CD4-positive, alpha-beta T cell treated with Interleukin-4 for 1 hour (primary cell): Measurements from ENCODE around the gene LIPG.
"Not testable (repeated sequence)": the region's sequence is repeated elsewhere in the genome, so short reads cannot be mapped to it uniquely, and the experiment has no call there.

Experiments
- DNase-seq, 2 donors: peaks; one replicate each; pipeline ENCODE4 v3.0.0-alpha.2; 2020 to 2022

LIPG gene

DNA sequence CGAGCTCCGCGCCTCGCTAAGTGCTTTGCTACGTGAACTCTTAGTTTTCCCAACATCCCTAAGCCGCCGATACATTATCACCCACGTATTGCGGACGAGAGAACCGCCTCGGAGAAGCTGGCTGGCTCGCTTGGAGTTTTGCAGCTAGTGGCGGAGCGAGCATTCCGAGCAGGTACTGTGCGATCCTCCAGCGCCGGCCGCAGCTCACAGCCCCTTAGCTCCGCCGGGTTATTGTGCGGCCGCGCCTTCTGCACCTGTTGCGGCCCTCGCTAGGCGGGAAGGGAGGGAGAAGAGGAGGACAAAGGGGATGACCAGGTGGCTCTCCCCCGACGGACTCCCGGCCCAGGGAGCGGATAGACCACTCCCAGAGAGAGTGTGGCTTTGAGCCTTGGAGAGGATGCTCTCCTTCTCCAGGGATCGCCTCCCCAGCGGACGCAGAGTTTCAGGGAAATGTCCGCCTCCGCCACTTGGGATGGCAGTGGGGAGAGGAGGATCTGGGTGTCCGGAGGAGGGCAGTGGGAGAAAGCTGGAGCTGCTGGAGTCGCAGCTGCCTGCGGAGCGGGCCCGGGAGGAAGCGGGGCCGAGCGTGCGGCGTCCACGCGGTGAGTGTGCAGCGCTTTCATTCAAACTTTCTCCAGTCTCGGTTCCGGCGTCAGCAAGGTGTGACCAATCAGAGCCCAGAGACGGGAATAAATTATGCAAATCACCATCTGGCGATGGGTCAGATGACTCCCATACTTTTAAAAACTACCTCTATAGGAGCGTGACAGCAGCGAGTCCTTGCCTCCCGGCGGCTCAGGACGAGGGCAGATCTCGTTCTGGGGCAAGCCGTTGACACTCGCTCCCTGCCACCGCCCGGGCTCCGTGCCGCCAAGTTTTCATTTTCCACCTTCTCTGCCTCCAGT lies at the start of gene LIPG:
Gene LIPG (plus strand): TSS at position 769 of the 905 bp plus-strand sequence. CDS start 252 bp downstream, outside the sequence.
- DNase-seq = peak; percentile 21 to 38

GRCh38 chr18:49512876-49513275 lies 49.0 kb upstream of the LIPG start:
- not testable (repeated sequence) for DNase-seq

DNA sequence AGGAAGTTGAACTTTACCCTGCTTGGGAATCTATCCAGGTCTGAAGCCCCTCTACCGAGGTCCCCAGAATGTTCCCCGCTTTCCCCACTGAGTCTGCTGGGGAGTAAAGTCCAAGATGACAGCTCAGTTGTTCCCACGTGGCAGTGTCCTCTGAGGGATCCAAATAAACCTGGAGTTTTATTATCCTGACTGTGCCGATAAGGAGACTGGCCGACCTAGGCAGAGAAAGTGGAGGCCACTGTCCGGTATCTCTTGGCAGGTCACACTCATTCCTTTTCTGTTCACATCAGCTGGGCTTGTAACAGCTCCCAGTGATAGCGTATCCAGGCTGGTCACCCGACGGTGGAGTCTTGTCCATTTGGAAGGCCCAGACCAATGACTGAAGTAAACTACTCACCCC lies 47.3 kb upstream of the LIPG start:
- no peak for DNase-seq

DNA sequence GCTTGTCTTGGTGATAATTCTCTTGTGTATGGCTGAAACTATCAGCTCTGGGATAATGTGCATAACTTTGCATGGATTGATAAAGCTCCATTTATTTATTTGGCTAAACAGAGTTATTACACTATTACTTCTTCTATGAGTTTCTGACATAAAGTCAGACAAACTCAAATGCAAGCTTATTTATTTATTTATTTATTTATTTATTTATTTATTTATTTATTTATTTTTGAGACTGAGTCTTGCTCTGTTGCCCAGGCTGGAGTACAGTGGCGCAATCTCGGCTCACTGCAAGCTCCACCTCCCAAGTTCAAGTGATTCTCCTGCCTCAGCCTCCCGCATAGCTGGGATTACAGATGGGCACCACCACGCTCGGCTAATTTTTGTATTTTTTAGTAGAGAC lies 46.9 kb upstream of the LIPG start:
- not testable (repeated sequence) for DNase-seq

- no peak for DNase-seq
Observed at GRCh38 chr18:49515516-49515915, 46.3 kb upstream of the LIPG start.

- DNase-seq = no peak
Observed at GRCh38 chr18:49517483-49517882, 44.4 kb upstream of the LIPG start.

DNA sequence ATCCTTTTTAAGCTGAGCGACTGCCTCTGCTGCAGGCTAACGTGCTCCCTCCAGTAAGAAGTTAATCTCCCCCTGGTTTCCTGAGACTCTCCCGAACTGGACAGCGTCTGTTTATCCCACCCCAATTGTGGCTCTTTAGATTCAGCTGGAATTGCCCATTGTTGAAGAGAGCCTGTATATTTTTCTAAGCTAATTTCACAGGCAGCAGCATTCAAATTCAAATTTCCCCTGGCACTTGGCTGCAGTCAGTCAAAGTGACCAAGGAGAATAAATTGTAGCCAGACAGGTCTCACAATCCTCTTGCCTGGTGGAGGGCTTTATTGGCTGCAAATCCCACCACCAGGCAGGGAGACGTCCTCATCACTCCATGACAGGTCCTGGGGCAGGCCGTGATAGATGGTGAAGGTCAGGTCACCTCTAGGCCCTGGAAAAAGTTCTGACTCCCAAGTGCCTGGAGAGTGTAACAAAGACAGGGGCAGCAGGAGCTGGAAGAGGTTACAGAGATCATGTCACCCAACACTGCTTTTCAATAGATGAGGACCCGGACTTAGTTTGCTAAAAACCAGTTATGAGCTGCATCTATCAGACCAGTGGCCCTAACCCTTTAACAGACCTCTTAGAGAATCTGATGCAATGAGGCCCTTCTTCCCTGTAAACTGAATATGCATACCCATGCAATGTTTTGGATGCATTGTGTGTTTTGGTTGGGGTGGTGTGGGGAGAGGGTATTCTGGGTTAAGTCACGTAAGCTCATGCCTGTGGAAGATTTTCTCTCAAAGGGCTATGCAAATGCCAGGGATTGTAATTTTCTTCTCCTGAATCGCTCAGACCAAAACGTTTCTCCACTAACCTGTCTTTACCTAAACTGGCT lies 42.5 kb upstream of the LIPG start:
- DNase-seq = no peak

DNA sequence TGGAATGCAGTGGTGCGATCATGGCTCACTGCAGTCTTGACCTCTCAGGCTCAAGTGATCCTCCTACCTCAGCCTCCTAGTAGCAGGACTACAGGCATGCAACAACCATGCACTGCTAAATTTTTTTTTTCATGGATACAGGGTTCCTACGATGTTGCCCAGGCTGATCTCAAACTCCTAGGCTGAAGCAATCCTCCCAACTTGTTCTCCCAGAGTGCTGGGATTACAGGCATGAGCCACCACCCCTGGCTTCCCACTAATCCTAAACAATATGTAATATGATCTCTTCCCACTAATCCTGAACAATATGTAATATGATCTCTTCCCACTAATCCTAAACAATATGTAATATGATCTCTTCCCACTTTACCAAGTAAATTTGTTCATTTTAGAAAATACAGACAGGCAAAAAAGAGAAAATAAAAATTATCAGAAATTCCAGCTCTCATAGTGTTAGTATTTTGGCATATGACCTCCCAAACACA lies 41.2 kb upstream of the LIPG start:
- DNase-seq = no peak

DNA sequence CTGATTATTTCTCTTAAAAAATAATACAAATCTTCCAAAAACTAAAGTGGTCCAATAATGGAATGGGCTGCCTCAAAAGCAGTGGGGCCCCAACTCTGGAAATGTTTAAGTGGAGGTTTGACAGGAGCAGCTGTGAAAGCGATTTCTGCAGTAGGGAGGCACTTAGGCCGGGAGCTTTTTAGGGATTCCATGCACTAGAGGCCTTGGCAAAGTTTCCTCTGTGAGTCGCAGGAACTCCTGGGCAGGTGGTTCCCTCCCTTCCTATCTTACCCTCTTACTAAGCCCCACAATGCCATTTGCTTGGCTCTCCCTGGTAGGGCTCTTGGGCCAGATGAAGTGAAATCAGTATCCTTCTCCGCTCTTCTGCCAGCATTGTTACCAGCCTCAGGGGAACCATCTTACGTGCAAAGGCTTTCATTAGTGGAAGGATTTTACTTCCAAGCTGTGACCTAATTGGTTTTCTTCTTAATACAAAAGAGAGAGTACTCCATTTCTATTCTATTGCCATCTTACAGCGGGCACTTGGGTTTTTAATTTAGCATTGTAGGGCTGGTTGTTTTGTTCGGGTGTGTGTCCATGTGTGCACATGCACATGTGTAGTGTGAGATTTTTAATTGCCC lies 40.5 kb upstream of the LIPG start:
- no peak for DNase-seq

GRCh38 chr18:49523580-49524093 lies 38.2 kb upstream of the LIPG start:
- not testable (repeated sequence) for DNase-seq

- no peak for DNase-seq
Observed at GRCh38 chr18:49524349-49524748, 37.5 kb upstream of the LIPG start.

GRCh38 chr18:49524951-49525350 lies 36.9 kb upstream of the LIPG start:
- DNase-seq = no peak

DNA sequence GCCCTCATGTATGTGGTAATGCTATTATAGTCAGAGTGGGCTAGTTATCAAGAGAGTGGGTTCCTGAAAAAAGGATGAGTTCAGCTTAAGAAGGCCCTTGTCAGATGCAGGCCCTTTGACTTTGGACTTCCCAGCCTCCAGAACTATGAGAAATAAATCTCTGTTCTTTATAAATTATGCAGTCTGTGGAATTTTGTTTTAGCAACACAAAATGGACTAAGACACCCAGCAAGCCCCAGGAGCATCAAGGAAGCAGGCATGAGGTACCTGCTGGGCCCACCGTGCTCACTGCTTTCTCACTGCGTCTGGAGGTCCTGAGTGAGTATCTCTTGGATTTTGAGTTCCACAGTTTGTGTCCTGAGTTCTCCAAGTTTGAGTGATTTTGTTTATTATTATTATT lies 35.9 kb upstream of the LIPG start:
- no peak for DNase-seq

GRCh38 chr18:49527631-49528327 lies 34.1 kb upstream of the LIPG start:
- DNase-seq = no peak

DNA sequence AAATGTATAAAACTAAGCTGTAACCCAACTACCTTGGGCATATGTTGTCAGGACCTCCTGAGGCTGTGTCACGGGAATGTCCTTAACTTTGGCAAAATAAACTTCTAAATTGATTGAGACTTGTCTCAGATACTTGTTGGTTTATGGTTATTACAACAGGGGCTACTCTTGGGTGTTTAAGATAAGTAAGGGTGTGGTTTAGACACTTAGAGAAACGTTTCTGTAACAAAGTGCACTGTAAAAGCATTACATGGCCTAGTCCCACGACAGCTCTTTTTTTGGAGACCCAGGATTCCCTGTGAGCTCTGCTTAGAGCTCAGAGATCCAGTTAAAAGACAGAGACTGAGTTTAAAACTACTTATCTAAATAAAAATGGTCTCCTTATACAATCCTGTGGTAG lies 32.3 kb upstream of the LIPG start:
- DNase-seq = no peak

DNA sequence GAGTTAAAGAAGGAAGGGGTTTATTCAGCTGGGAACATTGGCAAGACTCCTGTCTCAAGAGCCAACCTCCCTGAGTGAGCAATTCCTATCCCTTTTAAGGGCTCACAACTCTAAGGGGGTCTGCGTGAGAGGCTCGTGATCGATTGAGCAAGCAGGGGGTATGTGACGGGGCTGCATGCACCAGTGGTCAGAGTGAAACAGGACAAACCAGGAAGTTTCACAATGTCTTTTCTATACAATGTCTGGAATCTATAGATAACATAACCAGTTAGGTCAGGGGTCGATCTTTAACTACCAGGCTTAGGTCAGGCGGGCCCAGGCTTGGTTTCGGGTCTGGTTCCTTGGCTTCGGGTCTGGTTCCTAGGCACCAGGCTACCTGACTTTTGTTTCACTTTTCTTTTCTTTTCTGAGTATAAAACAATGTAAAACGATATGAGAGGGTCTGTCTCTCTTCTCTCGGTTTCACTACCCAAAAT lies 30.1 kb upstream of the LIPG start:
- DNase-seq = no peak

GRCh38 chr18:49534846-49535601 lies 26.8 kb upstream of the LIPG start:
- DNase-seq = no peak

DNA sequence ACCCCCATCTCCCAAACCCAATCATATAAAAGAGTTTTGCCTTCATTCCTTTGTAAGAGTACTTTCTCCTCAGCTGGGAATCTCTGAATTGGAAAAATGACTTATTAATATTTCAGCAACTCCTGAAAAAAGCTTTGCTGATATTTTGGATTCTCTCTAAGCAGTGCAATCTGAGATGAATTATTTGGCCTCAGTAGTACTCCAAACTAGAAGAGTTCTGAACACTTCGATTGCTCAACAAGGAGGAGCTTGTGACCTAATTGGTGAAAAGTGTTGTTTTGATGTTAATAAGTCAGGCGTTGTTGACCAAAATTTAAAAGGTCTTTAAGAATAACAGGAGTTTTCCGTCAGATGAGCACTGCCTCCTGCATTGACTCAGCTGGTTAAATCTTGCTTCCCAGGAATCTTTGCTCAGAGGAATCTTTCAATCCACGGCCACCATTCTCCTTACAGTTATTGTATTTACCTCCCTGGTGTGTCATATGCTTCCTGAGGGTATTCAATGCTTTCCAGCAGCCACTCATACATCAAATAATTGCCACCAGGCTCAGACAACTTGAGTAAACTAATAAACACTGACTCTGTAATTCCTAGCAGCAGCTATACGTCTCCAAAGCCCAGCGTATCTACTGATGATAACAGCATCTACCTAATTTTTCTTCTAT lies 24.5 kb upstream of the LIPG start:
- no peak for DNase-seq

DNA sequence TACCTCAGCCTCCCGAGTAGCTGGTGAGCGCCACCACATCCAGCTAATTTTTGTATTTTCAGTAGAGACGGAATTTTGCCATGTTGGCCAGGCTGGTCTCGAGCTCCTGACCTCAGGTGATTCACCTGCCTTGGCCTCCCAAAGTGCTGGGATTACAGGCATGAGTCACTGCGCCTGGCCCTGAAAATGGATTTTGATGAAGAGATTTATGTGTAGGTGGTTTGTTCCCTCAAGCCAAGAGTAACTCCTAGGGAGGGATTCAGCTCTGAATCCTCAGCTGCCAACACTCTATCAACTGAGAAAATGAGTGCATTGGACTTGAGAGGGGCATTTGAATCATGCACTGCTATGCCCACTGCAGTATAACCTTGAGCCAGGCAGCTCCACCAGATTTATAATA lies 17.5 kb upstream of the LIPG start:
- DNase-seq = no peak

DNA sequence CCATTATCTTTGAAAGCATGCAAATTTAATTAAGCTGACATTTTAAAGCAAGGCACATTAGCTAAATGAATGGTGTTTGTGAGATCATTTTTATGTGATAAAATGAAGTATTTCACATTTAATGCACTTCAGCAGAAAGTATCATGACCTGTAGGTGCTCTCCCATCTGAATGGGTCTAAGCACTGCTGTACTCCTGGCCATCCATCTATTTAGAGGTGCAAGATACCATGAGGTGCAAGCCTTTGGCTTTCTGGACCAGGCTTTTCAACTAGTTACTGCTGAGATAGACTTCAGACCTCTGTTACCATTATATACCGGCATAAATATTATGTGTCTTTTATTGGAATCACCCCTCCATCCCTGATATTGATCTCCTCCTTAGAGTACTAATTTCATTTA lies 15.6 kb upstream of the LIPG start:
- no peak for DNase-seq
